Activated CD8-positive, alpha-beta T cell treated with anti-CD3 and anti-CD28 coated beads for 36 hours (primary cell): Measurements from ENCODE around the gene CRYGB. TPM values are rescaled to one million over a fixed set of nuclear protein-coding genes. Genes with fewer than 3 reads are reported as not detected.

Experiments
- ATAC-seq: fragments of 200-7000 bp; cut with Tn5 transposase; one replicate; pipeline ENCODE4 v1.10.0; 2021; ENCODE audit warnings: mild to moderate bottlenecking, moderate library complexity
- CTCF ChIA-PET: fragments of 350-600 bp; sonication (Branson Sonifier 250); formaldehyde crosslinking; loops from one replicate; lab custom pipeline; 2021; ENCODE audit warnings: antibody characterized with exemption; lab: Charles Lee
- POLR2A ChIA-PET: fragments of 350-600 bp; sonication (Branson Sonifier 250); formaldehyde crosslinking; loops from one replicate; lab custom pipeline; 2021; ENCODE audit warnings: antibody characterized with exemption; lab: Charles Lee
- DNase-seq: peaks from one replicate; pipeline ENCODE4 v3.0.0-alpha.2; 2020
- H3K27ac Mint-ChIP-seq: one replicate; pipeline ENCODE4 v1.8.0; 2021; ENCODE audit warnings: mild to moderate bottlenecking, mixed read lengths
- H3K27me3 Mint-ChIP-seq: one replicate; pipeline ENCODE4 v1.8.0; 2021; ENCODE audit warnings: mixed read lengths
- H3K36me3 Mint-ChIP-seq: one replicate; pipeline ENCODE4 v1.8.0; 2021; ENCODE audit warnings: low read depth, mixed read lengths
- H3K4me1 Mint-ChIP-seq: one replicate; pipeline ENCODE4 v1.8.0; 2021; ENCODE audit warnings: low read depth, mixed read lengths
- H3K4me3 Mint-ChIP-seq: one replicate; pipeline ENCODE4 v1.8.0; 2021; ENCODE audit warnings: mild to moderate bottlenecking, moderate library complexity, mixed read lengths
- H3K9me3 Mint-ChIP-seq: one replicate; pipeline ENCODE4 v1.8.0; 2021; ENCODE audit warnings: mixed read lengths
- intact Hi-C: fragments of 100-400 bp; cut with micrococcal nuclease; formaldehyde crosslinking; loops from one replicate; pipeline ENCODE4 v1.10.0; 2022
- total RNA-seq, 2 experiments: library from RNA; stranded (reverse); gene quantifications; one replicate each; pipeline ENCODE4 v1.2.3, GENCODE V29; 2021
- TF ChIP-seq, protein P1 (sequence below): fragments of 200-600 bp; IDR thresholded peaks from one replicate; pipeline ENCODE4 v1.8.0; 2022; ENCODE audit warnings: antibody characterized with exemption, mild to moderate bottlenecking

CRYGB gene
- total RNA-seq, 2 experiments from 2014 or later, result not detected

DNA sequence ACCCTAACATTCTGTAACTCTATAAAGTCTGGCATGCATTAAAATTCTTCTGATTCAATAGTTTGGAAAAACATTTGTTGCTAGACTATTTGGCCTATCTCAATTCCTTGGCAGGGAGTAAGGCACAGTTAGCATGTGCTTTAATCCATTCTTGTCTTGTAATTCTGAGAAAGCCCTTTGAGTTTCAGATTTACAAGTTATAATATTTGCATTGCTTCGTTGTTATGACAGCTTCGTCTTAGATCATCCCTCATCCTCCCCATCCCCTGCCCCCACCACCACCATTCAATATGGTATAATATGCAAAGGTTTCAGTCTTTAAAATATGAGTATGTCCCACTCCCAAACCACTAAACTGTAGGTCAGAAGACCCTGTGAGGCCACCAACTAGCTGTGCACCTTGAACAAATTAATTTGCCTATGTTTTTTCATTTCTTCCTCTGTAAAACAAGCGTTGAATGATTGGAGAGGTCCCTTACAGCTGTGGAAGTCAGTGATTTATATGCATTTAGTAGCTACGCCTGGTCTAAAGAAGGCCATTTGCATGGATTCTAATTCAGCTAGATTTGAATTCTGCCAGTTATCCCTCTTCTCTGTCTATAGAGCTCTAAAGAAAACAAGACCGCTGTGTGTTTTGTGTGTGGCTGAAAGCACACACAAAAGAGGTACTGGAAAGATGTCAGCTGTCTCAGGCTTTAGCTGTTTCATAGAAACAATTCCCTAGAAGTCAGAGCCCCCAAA, 43.3 kb upstream of the CRYGB start:
- Mint-ChIP-seq H3K4me3 (no peak overlapping the region), H3K27me3 (peaks cover 3% of the 10 kb centered on the region), H3K36me3 (no peaks in the 10 kb centered on the region), H3K27ac (no peak overlapping the region), H3K9me3 (no peaks in the 10 kb centered on the region), H3K4me1 (no peaks in the 10 kb centered on the region)
- DNase-seq, result no peak
- POLR2A ChIA-PET, result no interaction called here
- no peak for ATAC-seq
- intact Hi-C loops, result no loop called here
- TF ChIP-seq, protein P1, sequence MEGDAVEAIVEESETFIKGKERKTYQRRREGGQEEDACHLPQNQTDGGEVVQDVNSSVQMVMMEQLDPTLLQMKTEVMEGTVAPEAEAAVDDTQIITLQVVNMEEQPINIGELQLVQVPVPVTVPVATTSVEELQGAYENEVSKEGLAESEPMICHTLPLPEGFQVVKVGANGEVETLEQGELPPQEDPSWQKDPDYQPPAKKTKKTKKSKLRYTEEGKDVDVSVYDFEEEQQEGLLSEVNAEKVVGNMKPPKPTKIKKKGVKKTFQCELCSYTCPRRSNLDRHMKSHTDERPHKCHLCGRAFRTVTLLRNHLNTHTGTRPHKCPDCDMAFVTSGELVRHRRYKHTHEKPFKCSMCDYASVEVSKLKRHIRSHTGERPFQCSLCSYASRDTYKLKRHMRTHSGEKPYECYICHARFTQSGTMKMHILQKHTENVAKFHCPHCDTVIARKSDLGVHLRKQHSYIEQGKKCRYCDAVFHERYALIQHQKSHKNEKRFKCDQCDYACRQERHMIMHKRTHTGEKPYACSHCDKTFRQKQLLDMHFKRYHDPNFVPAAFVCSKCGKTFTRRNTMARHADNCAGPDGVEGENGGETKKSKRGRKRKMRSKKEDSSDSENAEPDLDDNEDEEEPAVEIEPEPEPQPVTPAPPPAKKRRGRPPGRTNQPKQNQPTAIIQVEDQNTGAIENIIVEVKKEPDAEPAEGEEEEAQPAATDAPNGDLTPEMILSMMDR, result no peak
- CTCF ChIA-PET, result interaction anchor here (1.1 kb wide), 1 partner anchor 14 kb away, joined by 5 read pairs; no protein-coding TSS in a partner anchor

DNA sequence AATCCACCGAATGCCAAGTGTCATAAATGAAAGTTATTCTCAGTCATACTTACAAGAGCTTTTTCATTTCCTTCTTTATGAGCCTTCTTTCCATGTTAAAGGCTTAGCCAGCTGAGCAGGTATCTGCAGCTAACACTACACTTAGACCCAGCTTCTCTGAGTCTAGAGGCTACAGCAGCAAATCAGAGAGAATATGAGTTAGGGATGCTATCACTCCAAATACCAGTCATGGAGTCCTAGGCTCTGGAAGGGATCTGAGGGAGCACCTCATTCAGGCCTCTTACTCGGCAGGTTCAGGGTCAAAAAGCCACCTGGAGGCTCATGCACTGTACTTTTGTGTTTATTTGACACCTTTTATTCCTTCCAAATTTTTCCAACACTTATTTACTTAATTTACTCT, 40.9 kb upstream of the CRYGB start:
- ChIA-PET CTCF (no interaction called here), POLR2A (no interaction called here)
- Mint-ChIP-seq H3K9me3 (no peaks in the 10 kb centered on the region), H3K27me3 (peaks cover 8% of the 10 kb centered on the region), H3K4me1 (no peaks in the 10 kb centered on the region), H3K4me3 (no peak overlapping the region), H3K36me3 (no peaks in the 10 kb centered on the region), H3K27ac (no peak overlapping the region)
- intact Hi-C loops, result no loop called here
- TF ChIP-seq, protein P1, result no peak
- DNase-seq (no peak), ATAC-seq (no peak)

DNA sequence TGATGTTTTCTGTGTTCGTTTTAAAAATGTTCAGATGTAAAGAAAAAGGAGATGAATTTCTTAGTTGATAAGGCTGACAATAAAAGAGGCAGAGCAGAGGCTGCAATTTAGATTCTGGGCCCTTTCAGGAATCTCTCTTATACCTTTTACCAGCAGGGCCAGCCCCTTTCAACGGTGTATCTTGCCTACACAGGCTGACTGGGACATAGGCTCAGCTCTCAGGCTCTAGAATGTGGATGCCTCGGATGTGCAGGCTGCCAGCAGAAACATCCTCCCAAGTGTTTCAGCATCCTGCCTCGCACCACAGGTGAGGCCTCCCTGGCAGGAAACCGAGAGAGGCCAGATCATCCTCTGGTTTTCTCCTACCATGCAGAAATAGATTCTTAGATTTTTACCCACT, 40.5 kb upstream of the CRYGB start:
- DNase-seq (no peak), ATAC-seq (no peak)
- POLR2A ChIA-PET, result no interaction called here
- CTCF ChIA-PET, result interaction anchor here (3.5 kb wide), 1 partner anchor 11 kb away, joined by 11 read pairs; no protein-coding TSS in a partner anchor
- TF ChIP-seq, protein P1, result no peak
- Mint-ChIP-seq H3K27me3 (peaks cover 8% of the 10 kb centered on the region), H3K27ac (no peak overlapping the region), H3K9me3 (no peaks in the 10 kb centered on the region), H3K4me1 (no peaks in the 10 kb centered on the region), H3K36me3 (no peaks in the 10 kb centered on the region), H3K4me3 (no peak overlapping the region)
- intact Hi-C loops, result no loop called here

DNA sequence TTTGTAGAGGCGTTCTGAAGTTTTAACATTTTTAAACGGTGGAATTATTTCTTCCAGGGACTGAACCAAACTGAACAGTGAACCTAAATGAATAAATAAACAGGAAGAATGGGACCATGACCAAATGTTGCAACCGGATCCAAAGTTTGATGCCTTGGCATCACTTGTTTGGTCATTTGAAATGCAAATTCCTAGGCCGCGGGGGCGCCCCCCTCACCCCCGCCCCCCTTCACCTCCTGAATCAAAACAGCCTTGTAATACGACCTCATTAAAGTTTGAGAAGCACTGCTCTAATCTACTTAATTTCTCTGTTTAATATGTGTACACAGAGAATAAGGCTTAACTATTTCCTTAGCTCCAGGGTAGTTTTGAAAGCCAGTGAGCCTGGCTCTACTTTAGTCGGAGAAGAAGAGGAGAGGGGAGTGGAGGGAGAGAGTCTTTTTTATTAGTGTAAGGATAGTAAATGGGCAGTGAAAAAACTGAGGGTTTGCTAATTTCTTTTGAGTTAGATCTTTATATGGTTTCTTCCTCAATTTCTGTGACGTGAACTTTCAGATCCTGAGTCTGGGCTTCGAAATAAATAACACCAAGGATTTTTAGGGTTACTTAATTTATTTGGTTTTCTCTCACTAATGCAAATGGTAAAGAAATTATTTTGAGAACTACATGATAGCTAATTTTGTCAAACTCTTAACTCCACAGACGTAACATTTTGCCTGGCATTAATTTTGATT, 38.2 kb upstream of the CRYGB start:
- Mint-ChIP-seq H3K36me3 (no peaks in the 10 kb centered on the region), H3K4me3 (no peak overlapping the region), H3K27ac (no peak overlapping the region), H3K9me3 (no peaks in the 10 kb centered on the region), H3K27me3 (peaks cover 8% of the 10 kb centered on the region), H3K4me1 (no peaks in the 10 kb centered on the region)
- POLR2A ChIA-PET, result no interaction called here
- CTCF ChIA-PET, result interaction anchor here (3.5 kb wide), 1 partner anchor 9 kb away, joined by 11 read pairs; no protein-coding TSS in a partner anchor
- ATAC-seq (no peak), DNase-seq (no peak)
- TF ChIP-seq, protein P1, result no peak
- intact Hi-C loops, result no loop called here

DNA sequence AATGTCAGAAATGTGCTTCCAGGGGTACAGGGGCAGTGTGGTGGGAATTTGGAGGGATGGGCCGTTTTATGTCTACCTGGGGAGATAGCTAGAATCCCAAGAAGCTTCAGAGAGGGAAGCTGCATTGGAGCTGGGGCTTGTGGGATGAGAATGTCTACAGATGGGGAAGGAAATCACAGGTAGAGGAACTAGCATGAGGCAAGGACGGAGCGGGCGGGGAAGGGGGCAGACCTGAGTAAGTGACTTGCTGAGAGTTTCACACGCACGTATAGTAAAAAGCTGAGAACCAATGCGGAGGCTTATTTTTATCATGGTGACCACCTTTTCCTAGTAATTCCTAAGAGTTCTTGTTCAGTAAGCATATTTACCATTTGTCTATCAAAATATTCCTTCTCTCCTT, 37.6 kb upstream of the CRYGB start:
- H3K27ac Mint-ChIP-seq, result no peak overlapping the region
- H3K9me3 Mint-ChIP-seq, result no peaks in the 10 kb centered on the region
- ChIA-PET CTCF (interaction anchor here (3.5 kb wide), 1 partner anchor 8 kb away, joined by 11 read pairs; no protein-coding TSS in a partner anchor), POLR2A (no interaction called here)
- no peak overlapping the region for H3K4me3 Mint-ChIP-seq
- H3K27me3 Mint-ChIP-seq, result peaks cover 8% of the 10 kb centered on the region
- DNase-seq (no peak), ATAC-seq (no peak)
- intact Hi-C loops, result no loop called here
- no peaks in the 10 kb centered on the region for H3K4me1 Mint-ChIP-seq
- TF ChIP-seq, protein P1, result no peak
- no peaks in the 10 kb centered on the region for H3K36me3 Mint-ChIP-seq
